ENCODE results near the gene SMIM11. TPM values are rescaled to one million over a fixed set of nuclear protein-coding genes. Genes with fewer than 3 reads are reported as not detected.

SMIM11 gene
- total RNA-seq, 1 donor: 6.5 TPM

DNA sequence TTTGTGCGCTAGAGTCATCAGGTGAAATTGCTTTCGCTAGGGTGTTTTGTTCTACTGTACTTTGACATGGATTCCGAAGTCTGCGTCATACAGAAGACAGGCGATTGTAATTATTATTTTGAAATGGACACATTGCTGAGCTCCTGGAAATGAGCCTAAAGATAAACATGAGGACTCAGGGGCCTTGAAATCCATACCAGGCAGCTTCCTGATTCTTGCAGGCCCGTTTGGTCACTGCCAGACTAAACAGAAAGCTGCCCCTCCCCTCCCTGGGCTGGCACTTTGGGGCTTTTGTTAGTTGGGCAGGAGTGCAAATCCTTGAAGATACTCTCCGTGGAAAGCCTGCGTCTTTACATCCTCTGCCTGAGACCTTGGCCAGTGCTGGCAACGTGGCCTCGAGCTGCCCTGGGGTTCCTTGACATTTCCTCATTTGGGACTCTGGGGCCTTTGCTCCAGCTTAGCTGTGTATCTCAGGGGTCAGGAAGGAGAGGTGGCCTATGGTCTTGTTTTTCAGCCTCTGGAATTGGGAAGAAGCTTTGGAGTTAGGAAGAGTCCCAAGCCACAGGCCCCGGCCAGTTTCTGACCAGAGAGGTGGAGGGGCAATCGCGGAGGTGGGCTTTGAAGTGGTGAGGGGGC lies 38.4 kb upstream of the SMIM11 start:
- H3K4me3 ChIP-seq (ENCODE audit: low read depth, low read length): no peak overlapping the region
- TF ChIP-seq, protein P1, sequence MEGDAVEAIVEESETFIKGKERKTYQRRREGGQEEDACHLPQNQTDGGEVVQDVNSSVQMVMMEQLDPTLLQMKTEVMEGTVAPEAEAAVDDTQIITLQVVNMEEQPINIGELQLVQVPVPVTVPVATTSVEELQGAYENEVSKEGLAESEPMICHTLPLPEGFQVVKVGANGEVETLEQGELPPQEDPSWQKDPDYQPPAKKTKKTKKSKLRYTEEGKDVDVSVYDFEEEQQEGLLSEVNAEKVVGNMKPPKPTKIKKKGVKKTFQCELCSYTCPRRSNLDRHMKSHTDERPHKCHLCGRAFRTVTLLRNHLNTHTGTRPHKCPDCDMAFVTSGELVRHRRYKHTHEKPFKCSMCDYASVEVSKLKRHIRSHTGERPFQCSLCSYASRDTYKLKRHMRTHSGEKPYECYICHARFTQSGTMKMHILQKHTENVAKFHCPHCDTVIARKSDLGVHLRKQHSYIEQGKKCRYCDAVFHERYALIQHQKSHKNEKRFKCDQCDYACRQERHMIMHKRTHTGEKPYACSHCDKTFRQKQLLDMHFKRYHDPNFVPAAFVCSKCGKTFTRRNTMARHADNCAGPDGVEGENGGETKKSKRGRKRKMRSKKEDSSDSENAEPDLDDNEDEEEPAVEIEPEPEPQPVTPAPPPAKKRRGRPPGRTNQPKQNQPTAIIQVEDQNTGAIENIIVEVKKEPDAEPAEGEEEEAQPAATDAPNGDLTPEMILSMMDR (IDR thresholded peaks at IDR 0.05; ENCODE audit: insufficient read depth, low read length): no peak
- peak; percentile 6 for DNase-seq (ENCODE audit: low read depth)

DNA sequence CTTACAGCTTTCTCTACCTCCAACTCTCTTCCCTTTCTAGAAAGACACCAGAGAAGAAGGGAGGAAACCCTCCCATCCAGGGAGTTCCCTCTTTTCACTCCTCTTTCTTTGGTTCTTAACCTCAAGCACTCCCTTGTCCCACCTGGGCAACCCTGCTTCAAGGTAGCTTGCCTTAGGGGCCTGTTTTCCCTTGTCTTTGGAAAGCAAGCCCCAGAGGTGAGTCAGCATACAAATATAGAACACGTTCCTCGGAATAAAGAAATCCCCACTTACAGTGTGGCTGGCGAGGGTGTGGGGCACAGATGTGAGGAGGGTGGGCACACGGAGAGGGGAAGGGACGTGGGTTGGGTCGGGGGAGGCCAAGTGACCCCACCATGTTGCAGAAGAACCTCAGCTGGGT lies 37.6 kb upstream of the SMIM11 start:
- TF ChIP-seq, protein P1 (IDR thresholded peaks at IDR 0.05; ENCODE audit: insufficient read depth, low read length): no peak
- no peak for DNase-seq (ENCODE audit: low read depth)
- H3K4me3 ChIP-seq (ENCODE audit: low read depth, low read length): no peak overlapping the region

DNA sequence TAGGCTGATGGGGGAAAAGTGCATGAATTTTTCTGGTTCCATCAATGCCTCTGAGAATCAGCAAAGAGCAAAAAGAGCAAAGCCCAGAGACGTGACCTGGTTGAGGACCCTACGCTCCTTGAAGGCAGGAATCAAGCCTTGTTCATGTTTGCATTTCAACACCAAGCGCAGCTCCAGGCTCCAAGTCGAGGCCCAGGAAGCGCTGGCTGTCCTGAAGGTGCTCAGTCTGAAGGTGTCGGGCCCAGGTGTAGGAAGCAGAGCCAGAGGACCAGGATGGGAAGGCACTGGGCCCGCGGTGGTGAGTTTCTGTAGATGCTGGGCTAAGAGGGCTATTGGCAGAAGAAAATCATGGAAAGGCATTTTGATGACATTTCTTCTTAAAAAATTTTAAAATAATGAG lies 37.1 kb upstream of the SMIM11 start:
- TF ChIP-seq, protein P1 (IDR thresholded peaks at IDR 0.05; ENCODE audit: insufficient read depth, low read length): no peak
- no peak for DNase-seq (ENCODE audit: low read depth)
- no peak overlapping the region for H3K4me3 ChIP-seq (ENCODE audit: low read depth, low read length)

DNA sequence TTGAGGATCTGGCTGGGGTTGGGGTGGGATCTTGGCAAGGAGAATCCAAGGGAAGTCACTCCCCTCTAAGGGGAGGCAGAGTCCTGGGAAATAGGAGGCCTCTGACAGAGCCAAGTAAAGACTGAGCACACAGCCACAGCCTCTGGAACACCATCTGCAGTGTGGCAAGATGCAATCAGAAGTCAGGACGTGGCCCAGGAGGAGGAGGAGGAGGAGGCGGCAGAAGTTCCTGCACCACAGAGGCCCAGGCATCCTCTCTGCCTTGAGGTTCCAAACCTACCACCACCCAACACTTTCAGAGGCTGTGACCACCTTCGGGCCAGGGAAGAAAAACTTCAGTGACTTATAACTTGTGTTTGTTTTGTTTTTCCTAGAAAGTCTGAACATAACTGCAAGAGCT lies 35.2 kb upstream of the SMIM11 start:
- TF ChIP-seq, protein P1 (IDR thresholded peaks at IDR 0.05; ENCODE audit: insufficient read depth, low read length): no peak
- no peak overlapping the region for H3K4me3 ChIP-seq (ENCODE audit: low read depth, low read length)
- DNase-seq (ENCODE audit: low read depth): no peak

DNA sequence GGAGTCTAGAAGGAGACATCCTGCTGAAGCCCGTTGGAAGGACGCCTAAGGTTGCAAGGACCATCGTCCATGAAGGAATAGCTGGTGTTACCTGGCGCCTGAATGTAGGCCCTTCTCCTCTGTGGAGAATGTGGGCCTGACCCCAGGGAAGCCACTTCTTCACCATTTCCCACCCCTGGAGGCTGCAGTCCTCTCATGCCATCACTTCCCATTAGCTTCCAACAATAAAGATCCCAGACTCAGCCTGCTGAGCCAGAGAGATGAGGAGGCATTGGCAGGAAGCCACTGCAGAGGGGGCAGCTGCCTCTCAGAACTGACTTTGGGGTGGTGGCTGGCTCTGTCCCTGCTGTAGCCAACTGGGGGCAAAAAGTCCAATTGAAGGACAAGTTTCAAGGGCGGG lies 32.8 kb upstream of the SMIM11 start:
- TF ChIP-seq, protein P1 (IDR thresholded peaks at IDR 0.05; ENCODE audit: insufficient read depth, low read length): no peak
- no peak for DNase-seq (ENCODE audit: low read depth)

DNA sequence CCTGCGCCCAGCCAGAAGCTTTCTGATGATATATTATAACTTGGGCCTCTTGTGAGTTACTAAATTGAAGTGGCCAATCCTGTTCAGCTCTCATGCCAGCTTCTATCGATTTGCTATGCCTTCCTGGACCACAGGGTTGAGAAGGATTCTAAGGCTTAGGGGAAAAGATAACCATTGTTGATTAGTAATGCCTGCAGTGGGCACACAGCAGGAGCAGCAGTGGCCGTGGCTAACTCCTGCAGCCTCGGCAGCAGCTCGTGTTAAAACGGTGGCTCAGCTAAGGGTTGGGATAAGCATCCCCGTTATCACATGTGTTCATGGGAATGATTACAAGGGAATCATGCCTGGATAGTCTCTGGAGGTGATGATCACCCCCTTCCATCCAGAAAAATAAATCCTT lies 32.0 kb upstream of the SMIM11 start:
- H3K4me3 ChIP-seq (ENCODE audit: low read depth, low read length): no peak overlapping the region
- TF ChIP-seq, protein P1 (IDR thresholded peaks at IDR 0.05; ENCODE audit: insufficient read depth, low read length): no peak
- DNase-seq (ENCODE audit: low read depth): no peak

More for the DNA sequence above, 32.8 kb upstream of the SMIM11 start:
- no peak overlapping the region for H3K4me3 ChIP-seq (ENCODE audit: low read depth, low read length)

DNA sequence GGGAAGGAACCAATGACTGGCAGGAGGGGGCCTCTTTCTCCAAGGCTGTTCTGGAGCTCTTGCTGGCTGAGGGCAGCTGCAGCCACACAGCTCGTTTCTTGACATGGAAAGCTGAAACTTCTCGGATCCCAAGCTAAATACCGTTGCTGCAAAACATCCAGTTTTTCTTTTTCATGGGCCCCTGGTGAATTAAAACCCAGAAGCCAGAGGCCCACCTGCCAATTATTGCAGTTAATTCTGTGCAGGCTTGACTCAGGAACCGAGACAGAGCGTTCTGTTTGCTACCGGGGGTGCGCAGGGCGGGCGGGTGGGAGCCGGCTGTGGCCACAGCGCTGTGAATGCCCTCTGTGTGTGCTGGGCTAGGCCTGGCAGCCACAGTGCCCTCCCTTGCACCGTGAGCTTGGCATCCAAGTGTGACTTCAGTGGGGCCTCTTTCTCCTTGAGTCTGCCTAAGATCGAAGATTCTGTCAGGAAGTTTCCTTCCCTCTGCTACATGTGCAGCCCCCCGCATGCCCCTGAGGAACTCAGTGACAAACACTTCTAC lies 31.4 kb upstream of the SMIM11 start:
- no peak for DNase-seq (ENCODE audit: low read depth)

More for the DNA sequence above, 31.4 kb upstream of the SMIM11 start:
- no peak overlapping the region for H3K4me3 ChIP-seq (ENCODE audit: low read depth, low read length)
- TF ChIP-seq, protein P1 (IDR thresholded peaks at IDR 0.05; ENCODE audit: insufficient read depth, low read length): no peak
